ENCODE measurements around the gene HCFC1.
A peak's percentile ranks its signal among the peaks of the same experiment; 100 is the strongest.

DNA sequence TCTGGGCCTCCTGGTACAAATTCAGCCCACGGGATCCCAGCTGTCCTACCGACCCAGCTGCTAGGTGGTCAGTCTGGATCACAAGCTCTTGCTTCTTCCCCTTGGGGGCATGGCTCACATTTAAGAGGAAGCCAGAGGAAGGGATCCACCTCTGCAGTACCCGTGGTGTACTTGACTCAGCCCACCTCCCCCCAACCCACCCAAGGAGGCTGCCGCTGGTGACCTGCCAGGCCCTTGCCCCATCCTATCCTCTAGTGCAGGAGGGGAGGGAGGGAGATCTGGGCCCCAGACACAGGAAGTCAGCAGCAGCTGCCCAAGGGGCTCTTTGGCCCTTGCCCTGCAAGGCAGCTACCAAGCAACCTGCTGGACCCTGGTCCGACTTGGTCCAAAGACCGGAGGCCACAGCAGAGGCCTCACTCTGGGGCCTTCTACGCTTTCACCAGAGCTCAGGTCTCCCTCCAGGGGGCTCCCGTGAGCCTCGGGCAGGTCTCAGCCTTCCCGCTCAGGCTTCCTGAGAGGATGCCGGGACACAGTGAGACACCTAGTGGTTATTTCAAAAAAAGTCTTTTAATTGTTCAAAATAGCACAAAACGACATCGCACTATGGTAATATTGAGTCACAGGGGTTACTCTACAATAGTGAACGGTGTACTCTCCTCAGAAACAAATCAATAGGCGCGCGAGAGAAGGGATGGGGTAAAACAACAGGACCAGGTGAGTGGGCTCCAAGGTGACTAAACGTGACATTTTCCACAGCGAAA, 24.4 kb downstream of the HCFC1 start:
- TF ChIP-seq POLR2A (IDR thresholded peaks at IDR 0.05) (no peak), CTCF (IDR thresholded peaks at IDR 0.05) (peak; percentile 76 to 97 (median 94))

Measured in right lobe of liver (tissue), 4 donors.